GM21717 (cell line): Measurements from ENCODE around the gene MGAT1.
"Not testable (repeated sequence)": the region's sequence is repeated elsewhere in the genome, so short reads cannot be mapped to it uniquely, and the experiment has no call there.

Experiments
- ATAC-seq: cut with Tn5 transposase; IDR thresholded peaks from one replicate; pipeline ENCODE4 v1.9.1; 2021; ENCODE audit warnings: mild to moderate bottlenecking, moderate library complexity; ENCODE audit not compliant: unreplicated experiment

The MGAT1 gene

DNA sequence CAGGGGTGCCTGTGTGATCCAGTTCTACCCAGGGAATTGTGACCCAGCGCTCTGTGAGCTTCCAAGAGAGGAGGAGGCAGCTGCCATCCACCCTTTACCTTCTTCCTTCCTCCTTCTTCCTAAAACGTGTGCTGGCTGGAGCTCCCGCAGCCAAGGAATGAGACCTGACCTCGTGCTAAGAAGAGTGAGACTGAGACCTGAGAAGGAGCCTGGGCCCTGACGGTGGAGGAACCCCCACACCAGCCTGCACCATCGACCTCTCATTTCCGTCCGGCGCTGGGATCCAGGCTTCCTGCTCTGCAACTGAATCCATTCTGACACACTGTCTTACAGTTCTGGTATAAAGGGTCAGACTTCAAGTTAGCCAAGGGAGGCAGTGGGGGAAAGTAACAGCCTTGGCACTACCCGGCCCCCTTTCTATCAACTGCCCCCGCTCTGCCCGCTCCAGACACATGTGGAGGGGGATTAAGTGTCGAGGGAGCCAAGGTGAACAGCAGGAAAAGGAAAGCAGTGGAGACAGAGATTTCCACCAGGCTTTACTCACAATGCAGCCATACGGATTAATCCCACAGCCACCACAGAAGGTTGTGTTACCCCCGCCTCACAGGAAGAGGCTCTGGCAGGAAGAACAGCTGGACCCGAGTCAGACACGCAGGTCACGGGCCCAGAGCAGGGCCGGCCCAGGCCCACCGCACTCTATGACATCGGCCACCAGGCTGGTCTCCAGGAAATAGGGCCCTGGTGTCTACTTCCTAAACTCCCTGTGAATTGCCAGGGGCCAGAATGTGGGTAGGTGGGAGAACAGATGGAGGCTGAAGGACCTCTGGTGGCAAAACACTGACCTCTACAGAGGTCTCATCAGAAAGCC lies 15.8 kb downstream of the MGAT1 start:
- ATAC-seq, result no peak

GRCh38 chr5:180785794-180786221 lies 16.8 kb downstream of the MGAT1 start:
- no peak for ATAC-seq

- ATAC-seq, result no peak
Observed at GRCh38 chr5:180785121-180785781, 17.4 kb downstream of the MGAT1 start.

DNA sequence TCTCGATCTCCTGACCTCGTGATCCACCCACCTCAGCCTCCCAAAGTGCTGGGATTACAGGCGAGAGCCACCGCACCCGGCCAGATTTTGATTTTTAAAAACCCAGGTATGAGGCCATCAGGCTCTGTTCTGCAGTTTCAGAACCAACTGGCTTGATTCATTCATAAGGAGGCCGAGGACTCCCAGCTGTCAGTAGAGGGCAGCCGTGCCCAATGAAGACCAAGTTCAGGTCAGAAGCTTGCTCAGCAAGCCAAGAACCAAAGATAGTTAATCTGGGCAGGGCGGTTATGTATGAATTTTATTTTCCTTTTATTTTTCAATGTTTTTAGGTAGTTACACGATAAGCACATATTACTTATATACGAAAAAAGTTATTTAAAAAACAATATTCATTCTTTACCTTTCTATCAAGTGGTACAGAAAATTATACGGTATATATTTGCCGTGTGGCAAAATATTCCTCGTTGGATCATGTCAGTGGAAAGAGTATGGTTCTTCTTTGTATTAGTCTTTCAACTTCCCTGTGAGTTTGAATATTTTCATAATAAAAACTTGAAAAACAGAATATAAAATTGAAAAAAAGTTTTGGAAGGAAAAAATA lies 18.0 kb downstream of the MGAT1 start:
- no peak for ATAC-seq

GRCh38 chr5:180783340-180784052 lies 19.1 kb downstream of the MGAT1 start:
- no peak for ATAC-seq

GRCh38 chr5:180782748-180783147 lies 19.9 kb downstream of the MGAT1 start:
- ATAC-seq, result no peak

- not testable (repeated sequence) for ATAC-seq
Observed at GRCh38 chr5:180781900-180782326, 20.7 kb downstream of the MGAT1 start.

GRCh38 chr5:180779985-180780610 lies 22.5 kb downstream of the MGAT1 start:
- no peak for ATAC-seq

GRCh38 chr5:180777475-180777874 lies 25.1 kb downstream of the MGAT1 start:
- no peak for ATAC-seq

- no peak for ATAC-seq
Observed at GRCh38 chr5:180776376-180776775, 26.2 kb downstream of the MGAT1 start.

DNA sequence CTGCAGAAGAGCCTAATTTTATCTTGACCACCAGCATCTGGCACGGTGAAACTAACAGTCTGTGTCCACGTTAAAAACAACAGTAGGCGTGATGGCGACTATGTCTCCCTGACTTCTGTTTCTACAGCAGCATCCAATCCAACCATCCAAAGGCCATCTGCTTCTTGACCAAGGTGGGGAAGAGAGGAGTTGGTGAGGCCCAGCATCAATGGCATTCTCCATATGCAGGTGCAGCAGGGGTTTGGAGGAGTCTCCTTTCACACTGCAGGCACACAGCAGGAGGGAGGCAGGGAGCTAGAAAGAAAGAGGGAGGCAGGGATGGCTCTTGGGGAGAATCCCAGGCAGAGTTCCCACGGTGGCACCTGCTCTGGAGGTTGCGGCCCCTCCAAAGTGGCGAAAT lies 27.0 kb downstream of the MGAT1 start:
- ATAC-seq, result no peak

GRCh38 chr5:180771839-180772238 lies 30.8 kb downstream of the MGAT1 start:
- ATAC-seq, result no peak

DNA sequence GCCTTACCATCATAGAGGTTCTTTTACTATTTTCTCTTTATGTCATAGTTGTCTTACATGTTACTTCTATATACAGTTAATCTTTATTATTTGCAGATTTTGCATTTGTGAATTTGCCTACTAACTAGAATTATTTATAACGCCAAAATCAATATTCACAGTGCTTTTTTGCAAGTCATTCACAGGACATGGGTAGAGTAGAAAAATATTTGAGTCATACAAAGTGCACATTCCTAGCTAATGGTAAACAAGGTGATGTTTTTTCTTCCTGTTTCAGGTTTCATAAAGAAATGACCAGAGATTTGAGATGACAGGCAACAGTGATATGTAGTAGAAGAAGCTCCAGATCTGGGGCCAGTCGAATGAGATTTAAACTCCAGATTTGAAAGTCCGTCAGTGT lies 32.8 kb downstream of the MGAT1 start:
- ATAC-seq, result no peak

- ATAC-seq, result no peak
Observed at GRCh38 chr5:180755601-180756000, 47.0 kb downstream of the MGAT1 start.

DNA sequence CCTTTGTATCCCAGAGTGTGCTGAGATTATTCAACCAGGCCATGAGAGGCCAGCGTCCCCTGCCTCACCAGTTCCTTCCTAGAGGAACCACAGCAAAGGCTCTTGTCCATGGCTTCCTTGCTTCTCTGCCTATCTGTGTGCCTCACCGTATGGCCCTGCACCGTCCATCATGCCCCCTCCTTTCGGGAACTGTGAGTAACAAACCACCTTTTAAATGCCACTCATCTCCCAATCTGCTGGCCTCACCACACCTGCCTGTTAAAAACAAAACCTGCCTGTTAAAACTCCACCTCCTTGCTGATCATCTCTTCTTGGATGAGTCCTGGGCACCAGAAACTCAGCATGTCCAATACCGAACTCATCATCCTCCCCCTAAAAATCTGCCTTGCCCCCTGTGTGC lies 58.4 kb downstream of the MGAT1 start:
- ATAC-seq, result no peak

- no peak for ATAC-seq
Observed at GRCh38 chr5:180742727-180743126, 59.9 kb downstream of the MGAT1 start.

DNA sequence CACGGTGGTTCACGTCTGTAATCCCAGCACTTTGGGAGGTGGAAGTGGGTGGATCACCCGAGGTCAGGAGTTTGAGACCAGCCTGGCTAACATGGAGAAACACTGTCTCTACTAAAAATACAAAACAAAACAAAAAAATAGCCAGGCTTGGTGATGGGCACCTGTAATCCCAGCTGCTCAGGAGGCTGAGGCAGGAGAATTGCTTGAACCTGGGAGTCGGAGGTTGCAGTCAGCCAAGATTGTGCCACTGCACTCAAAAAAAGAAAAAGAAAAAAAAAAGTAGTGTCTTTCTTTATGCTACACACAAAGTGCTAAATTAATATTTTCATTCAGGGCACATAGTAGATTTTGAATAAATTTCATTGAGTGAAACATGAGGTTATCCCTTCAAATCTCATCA lies 61.7 kb downstream of the MGAT1 start:
- ATAC-seq, result not testable (repeated sequence)

DNA sequence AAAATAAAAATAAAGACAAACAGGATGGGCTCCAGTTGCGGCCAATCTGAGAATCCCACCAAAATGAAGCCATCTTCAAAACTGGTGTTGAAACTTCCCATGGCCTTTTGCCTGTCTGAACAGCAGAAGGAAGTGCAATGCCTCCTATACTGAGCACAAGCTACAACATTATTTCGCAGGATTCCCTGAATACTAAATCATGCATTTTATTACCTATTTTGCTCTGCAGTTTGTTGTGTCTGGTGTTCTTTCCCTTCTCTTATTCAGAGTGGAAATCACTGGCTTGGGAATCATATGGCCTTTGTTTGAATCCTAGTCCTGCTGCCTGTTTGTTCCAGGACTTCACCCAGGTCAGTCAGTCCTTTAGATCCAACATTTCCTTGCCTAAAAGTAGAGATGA lies 62.6 kb downstream of the MGAT1 start, which contains the start of gene OR2Y1:
Gene OR2Y1, minus strand, starts transcription at position 101 of the 400 bp plus-strand sequence. Its CDS starts 0 bp downstream, at position 101.
- no peak for ATAC-seq

DNA sequence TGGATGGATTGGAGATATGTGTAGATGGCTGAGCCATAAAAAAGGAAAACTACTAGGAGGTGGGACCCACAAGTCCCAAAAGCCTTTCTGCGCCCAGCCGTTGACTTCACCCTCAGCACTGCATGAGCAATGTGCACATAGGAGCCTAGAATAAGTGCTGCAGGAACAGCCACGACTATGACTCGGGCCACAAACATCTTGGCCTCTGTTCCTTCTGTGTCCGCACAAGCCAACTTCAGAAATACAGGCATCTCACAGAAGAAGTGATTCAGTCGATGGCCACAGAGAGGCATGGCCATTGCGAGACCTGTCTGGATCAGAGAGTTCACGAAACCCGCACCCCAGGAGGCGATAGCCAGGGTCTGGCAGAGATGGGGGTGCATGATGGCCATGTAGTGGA lies 63.3 kb downstream of the MGAT1 start:
- ATAC-seq, result no peak

GRCh38 chr5:180736536-180736935 lies 66.1 kb downstream of the MGAT1 start:
- ATAC-seq, result no peak
